CD14-positive monocyte (primary cell): ENCODE results near the gene SRSF3. TPM values are rescaled to one million over a fixed set of nuclear protein-coding genes. Genes with fewer than 3 reads are reported as not detected.
A peak's percentile ranks its signal among the peaks of the same experiment; 100 is the strongest.

ENCODE experiments used
- DNase-seq, 3 donors: peaks; one replicate each; pipeline ENCODE4 v3.0.0-alpha.2; 2011 to 2022
- H2AFZ ChIP-seq: 2 replicates; pipeline ENCODE4 v1.6.0; 2012; ENCODE audit warnings: mild to moderate bottlenecking, low read depth, low read length, inconsistent platforms; ENCODE audit not compliant: insufficient read depth, poor library complexity, severe bottlenecking
- H3K27ac ChIP-seq, 2 donors: 1 replicate in 1 of 2; 2 replicates in 1 of 2; pipeline ENCODE4 v1.5.1; 2012 to 2013; ENCODE audit warnings: low read length in 2 of 2, control low read depth in 1 of 2, inconsistent platforms in 1 of 2, low read depth in 1 of 2, mild to moderate bottlenecking in 1 of 2
- H3K27me3 ChIP-seq, 2 donors: one replicate each; pipeline versions ENCODE4 v1.6.0 to v1.6.1; 2011 to 2013; ENCODE audit warnings: low read length in 2 of 2; ENCODE audit not compliant: control insufficient read depth in 2 of 2, insufficient read depth in 2 of 2
- H3K36me3 ChIP-seq, 2 donors: replicated peaks in 1 of 2; 1 replicate in 1 of 2; 2 replicates in 1 of 2; pipeline versions ENCODE4 v1.5.1 to v1.6.1; 2012 to 2013; ENCODE audit warnings: low read length in 2 of 2, control low read depth in 1 of 2, inconsistent platforms in 1 of 2, mild to moderate bottlenecking in 1 of 2; ENCODE audit not compliant: insufficient read depth in 2 of 2, control insufficient read depth in 1 of 2
- H3K4me1 ChIP-seq, 2 donors: 1 replicate in 1 of 2; 2 replicates in 1 of 2; pipeline versions ENCODE4 v1.5.1 to v1.6.1; 2012 to 2013; ENCODE audit warnings: low read length in 2 of 2, control low read depth in 1 of 2, inconsistent platforms in 1 of 2, mild to moderate bottlenecking in 1 of 2, moderate library complexity in 1 of 2; ENCODE audit not compliant: insufficient read depth in 2 of 2, control insufficient read depth in 1 of 2
- H3K4me2 ChIP-seq: replicated peaks from 2 replicates; pipeline ENCODE3; 2012; ENCODE audit warnings: low read length, moderate library complexity, mild to moderate bottlenecking; ENCODE audit not compliant: poor library complexity, severe bottlenecking; ENCODE audit errors: extremely low read depth
- H3K4me3 ChIP-seq, 3 experiments: fragments of 200-600 bp in 1 of 3; sonication (generic) in 1 of 3; replicated peaks in 1 of 3; 1 replicate in 2 of 3; 2 replicates in 1 of 3; pipeline ENCODE4 v1.5.1; 2011 to 2013; ENCODE audit warnings: low read length in 3 of 3, mild to moderate bottlenecking in 3 of 3, control low read depth in 2 of 3, low read depth in 2 of 3, inconsistent platforms in 1 of 3, moderate library complexity in 1 of 3
- H3K79me2 ChIP-seq: 2 replicates; pipeline ENCODE4 v1.6.0; 2012; ENCODE audit warnings: mild to moderate bottlenecking, control low read depth, inconsistent platforms, low read length, moderate library complexity; ENCODE audit not compliant: insufficient read depth
- H3K9ac ChIP-seq: 2 replicates; pipeline ENCODE4 v1.6.0; 2017; ENCODE audit warnings: low read length, mild to moderate bottlenecking; ENCODE audit not compliant: insufficient read depth, poor library complexity, severe bottlenecking
- H3K9me3 ChIP-seq, 2 donors: replicated peaks in 1 of 2; 1 replicate in 1 of 2; 2 replicates in 1 of 2; pipeline versions ENCODE4 v1.5.1 to v1.6.1; 2012 to 2013; ENCODE audit warnings: low read length in 2 of 2, control low read depth in 1 of 2; ENCODE audit not compliant: control insufficient read depth in 1 of 2, insufficient read depth in 1 of 2
- H4K20me1 ChIP-seq: 2 replicates; pipeline ENCODE4 v1.6.0; 2012; ENCODE audit warnings: mild to moderate bottlenecking, low read length, control low read depth, moderate library complexity; ENCODE audit not compliant: insufficient read depth
- H3K27ac Mint-ChIP-seq, 7 donors: one replicate each; pipeline ENCODE4 v1.8.0; 2020; ENCODE audit warnings: mild to moderate bottlenecking in 7 of 7, mixed read lengths in 7 of 7, moderate library complexity in 6 of 7, inconsistent platforms in 2 of 7
- H3K27me3 Mint-ChIP-seq, 3 donors: one replicate each; pipeline ENCODE4 v1.8.0; 2021 to 2022; ENCODE audit warnings: low read depth in 3 of 3, mild to moderate bottlenecking in 3 of 3, mixed read lengths in 3 of 3, moderate library complexity in 3 of 3, inconsistent platforms in 1 of 3
- H3K36me3 Mint-ChIP-seq, 2 donors: one replicate each; pipeline ENCODE4 v1.8.0; 2020; ENCODE audit warnings: mixed read lengths in 2 of 2, inconsistent platforms in 1 of 2, mild to moderate bottlenecking in 1 of 2
- H3K4me1 Mint-ChIP-seq: one replicate; pipeline ENCODE4 v1.8.0; 2020; ENCODE audit warnings: mild to moderate bottlenecking, mixed read lengths
- H3K4me3 Mint-ChIP-seq, 2 donors: one replicate each; pipeline ENCODE4 v1.8.0; 2020; ENCODE audit warnings: mild to moderate bottlenecking in 2 of 2, mixed read lengths in 2 of 2, moderate library complexity in 1 of 2
- H3K9me3 Mint-ChIP-seq, 7 donors: one replicate each; pipeline ENCODE4 v1.8.0; 2020 to 2022; ENCODE audit warnings: mixed read lengths in 7 of 7, mild to moderate bottlenecking in 6 of 7, moderate library complexity in 6 of 7, inconsistent platforms in 2 of 7
- WGBS: methylation state at CpG from one replicate; pipeline ENCODE4 v1.1.5; 2013; ENCODE audit warnings: missing lambda C conversion rate; ENCODE audit not compliant: insufficient coverage; 5-methylcytosine and 5-hydroxymethylcytosine counted together
- intact Hi-C, 2 donors: fragments of 100-400 bp; cut with micrococcal nuclease; formaldehyde crosslinking; loops; one replicate each; pipeline versions ENCODE4 v1.15.0 to v1.15.1; 2023
- polyA plus RNA-seq, 3 donors: library from polyadenylated mRNA; depleted of rRNA in 1 of 3; unstranded in 2 of 3; stranded (reverse) in 1 of 3; fragments of 300-500 nt in 2 of 3; fragments of >200 nt in 1 of 3; fragmentation: Illumina TruSeq in 2 of 3; gene quantifications; 1 replicate in 2 of 3; 2 replicates in 1 of 3; pipeline ENCODE4 v1.2.3, GENCODE V29; 2012 to 2021
- TF ChIP-seq, protein P1 (sequence below): fragments of 200-600 bp; IDR thresholded peaks from one replicate; pipeline ENCODE4 v1.8.0; 2022; ENCODE audit warnings: antibody characterized with exemption, mild to moderate bottlenecking

Gene SRSF3
- polyA plus RNA-seq, 3 donors: 293 to 341 (median 297) TPM

DNA sequence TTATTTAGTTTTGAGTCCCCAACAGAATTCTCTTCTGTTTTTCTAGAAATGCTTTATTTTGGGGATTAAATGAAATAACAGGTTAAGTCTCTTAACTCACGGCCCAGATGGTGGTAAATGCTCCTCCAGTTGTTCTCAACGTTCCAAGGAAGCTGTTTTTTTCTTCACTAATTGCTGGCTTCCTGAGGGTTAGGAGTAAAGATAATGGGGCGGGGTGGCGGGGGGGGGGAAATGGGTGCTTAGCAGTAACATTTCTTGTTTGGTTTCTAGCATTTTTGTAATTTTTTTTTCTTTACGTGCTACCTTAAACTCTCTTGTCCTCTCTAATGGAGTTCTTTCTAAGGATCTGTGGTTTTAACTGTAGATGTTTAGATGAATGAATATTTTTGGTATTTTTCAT is 2.2 kb downstream of the SRSF3 start:
- Histone ChIP-seq H3K9me3 (no peaks in the 10 kb centered on the region), H3K4me2 (peak overlapping the region; percentile 74), H3K27ac (peak overlapping the region; percentile 27 to 95), H3K9ac (peak overlapping the region; percentile 93), H3K27me3 (no peaks in the 10 kb centered on the region), H3K79me2 (peaks cover 84% of the 10 kb centered on the region), H3K4me1 (peaks cover 44 to 65% of the 10 kb centered on the region in 2 donors), H3K4me3 (peak overlapping the region; percentile 96 to 100 (median 99)), H2AFZ (no peak overlapping the region), H3K36me3 (peaks cover 48 to 49% of the 10 kb centered on the region in 2 donors), H4K20me1 (peaks cover 70% of the 10 kb centered on the region)
- no CpG with 5 or more reads among the region's 5 CpGs for WGBS
- Mint-ChIP-seq H3K9me3 (no peaks in the 10 kb centered on the region), H3K4me1 (peaks cover 52% of the 10 kb centered on the region), H3K27ac (peak overlapping the region; percentile 53 to 100 (median 100)), H3K36me3 (peaks cover 47 to 54% of the 10 kb centered on the region in 2 donors), H3K27me3 (peaks cover 0 to 4% (median 2%) of the 10 kb centered on the region in 3 donors), H3K4me3 (peak overlapping the region; percentile 93 to 94)
- no peak for DNase-seq
- intact Hi-C loops: loop anchor here in 1 of 2 donors (10.0 kb wide), 1 partner anchor 152 kb away; the partner anchor contains the start of genes KCTD20 and PXT1
- TF ChIP-seq, protein P1, sequence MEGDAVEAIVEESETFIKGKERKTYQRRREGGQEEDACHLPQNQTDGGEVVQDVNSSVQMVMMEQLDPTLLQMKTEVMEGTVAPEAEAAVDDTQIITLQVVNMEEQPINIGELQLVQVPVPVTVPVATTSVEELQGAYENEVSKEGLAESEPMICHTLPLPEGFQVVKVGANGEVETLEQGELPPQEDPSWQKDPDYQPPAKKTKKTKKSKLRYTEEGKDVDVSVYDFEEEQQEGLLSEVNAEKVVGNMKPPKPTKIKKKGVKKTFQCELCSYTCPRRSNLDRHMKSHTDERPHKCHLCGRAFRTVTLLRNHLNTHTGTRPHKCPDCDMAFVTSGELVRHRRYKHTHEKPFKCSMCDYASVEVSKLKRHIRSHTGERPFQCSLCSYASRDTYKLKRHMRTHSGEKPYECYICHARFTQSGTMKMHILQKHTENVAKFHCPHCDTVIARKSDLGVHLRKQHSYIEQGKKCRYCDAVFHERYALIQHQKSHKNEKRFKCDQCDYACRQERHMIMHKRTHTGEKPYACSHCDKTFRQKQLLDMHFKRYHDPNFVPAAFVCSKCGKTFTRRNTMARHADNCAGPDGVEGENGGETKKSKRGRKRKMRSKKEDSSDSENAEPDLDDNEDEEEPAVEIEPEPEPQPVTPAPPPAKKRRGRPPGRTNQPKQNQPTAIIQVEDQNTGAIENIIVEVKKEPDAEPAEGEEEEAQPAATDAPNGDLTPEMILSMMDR: no peak

DNA sequence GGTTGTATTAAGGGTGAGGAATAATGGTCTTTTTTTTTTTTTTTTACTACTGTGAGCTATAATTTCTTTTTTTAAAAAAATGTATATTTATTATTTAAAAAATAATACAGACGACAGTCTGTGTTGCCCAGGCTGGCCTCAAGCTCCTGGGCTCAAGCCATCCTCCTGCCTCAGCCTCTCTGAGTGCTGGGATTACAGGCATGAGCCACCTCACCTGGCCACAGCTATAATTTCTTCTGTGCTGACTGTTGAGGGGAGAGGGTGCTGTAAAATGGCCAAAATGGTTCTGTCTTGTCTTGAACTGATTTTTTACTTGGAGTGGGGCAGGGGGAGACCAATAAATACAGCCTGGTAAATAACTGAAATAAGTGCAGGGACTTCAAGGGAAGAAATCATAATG is 3.6 kb downstream of the SRSF3 start:
- H2AFZ ChIP-seq: no peak overlapping the region
- no CpG with 5 or more reads among the region's 1 CpG for WGBS
- peak overlapping the region in 1 of 2 donors; percentile 20 for H3K27ac ChIP-seq
- peaks cover 89% of the 10 kb centered on the region for H3K79me2 ChIP-seq
- H3K36me3 Mint-ChIP-seq: peaks cover 59 to 68% of the 10 kb centered on the region in 2 donors
- TF ChIP-seq, protein P1: no peak
- no peaks in the 10 kb centered on the region for H3K9me3 ChIP-seq
- H3K9me3 Mint-ChIP-seq: no peaks in the 10 kb centered on the region
- peak overlapping the region in 1 of 3 experiments; percentile 99 for H3K4me3 ChIP-seq
- H3K4me1 ChIP-seq: peaks cover 44 to 62% of the 10 kb centered on the region in 2 donors
- H3K27me3 ChIP-seq: no peaks in the 10 kb centered on the region
- H3K4me3 Mint-ChIP-seq: peak overlapping the region in 1 of 2 donors; percentile 33
- no peak overlapping the region for H3K9ac ChIP-seq
- H3K4me2 ChIP-seq: peak overlapping the region; percentile 74
- peaks cover 63% of the 10 kb centered on the region in 2 donors for H3K36me3 ChIP-seq
- peaks cover 51% of the 10 kb centered on the region for H3K4me1 Mint-ChIP-seq
- peak overlapping the region in 5 of 7 donors; percentile 45 to 99 (median 83) for H3K27ac Mint-ChIP-seq
- peaks cover 0 to 4% (median 2%) of the 10 kb centered on the region in 3 donors for H3K27me3 Mint-ChIP-seq
- no peak for DNase-seq
- intact Hi-C loops: loop anchor here in 1 of 2 donors (10.0 kb wide), 1 partner anchor 153 kb away; the partner anchor contains the start of genes KCTD20 and PXT1
- H4K20me1 ChIP-seq: peaks cover 84% of the 10 kb centered on the region
